HG02759 (cell line): ENCODE data around the gene CNEP1R1.
A peak's percentile ranks its signal among the peaks of the same experiment; 100 is the strongest.
"Not testable (repeated sequence)": the region's sequence is repeated elsewhere in the genome, so short reads cannot be mapped to it uniquely, and the experiment has no call there.

Source experiments
- ATAC-seq: cut with Tn5 transposase; IDR thresholded peaks from one replicate; pipeline ENCODE4 v1.9.1; 2021; ENCODE audit warnings: mild to moderate bottlenecking, moderate library complexity; ENCODE audit not compliant: unreplicated experiment

Gene CNEP1R1

GRCh38 chr16:50024684-50025536, at the start of gene CNEP1R1:
Gene CNEP1R1 (plus strand): TSS chr16:50025225. CDS start chr16:50025316, 91 bp downstream.
- peak; percentile 99 for ATAC-seq

GRCh38 chr16:49977427-49977826, 47.6 kb upstream of the CNEP1R1 start:
- ATAC-seq: no peak

GRCh38 chr16:49978569-49979326, 46.3 kb upstream of the CNEP1R1 start:
- ATAC-seq: no peak

- no peak for ATAC-seq
Observed at GRCh38 chr16:49980166-49980565, 44.9 kb upstream of the CNEP1R1 start.

- no peak for ATAC-seq
Observed at GRCh38 chr16:49986351-49987124, 38.5 kb upstream of the CNEP1R1 start.

- ATAC-seq: no peak
Observed at GRCh38 chr16:49987381-49987780, 37.6 kb upstream of the CNEP1R1 start.

- ATAC-seq: no peak
Observed at GRCh38 chr16:49992825-49993224, 32.2 kb upstream of the CNEP1R1 start.

- ATAC-seq: no peak
Observed at GRCh38 chr16:49993579-49993978, 31.4 kb upstream of the CNEP1R1 start.

GRCh38 chr16:49994006-49994405, 31.0 kb upstream of the CNEP1R1 start:
- ATAC-seq: no peak

- ATAC-seq: no peak
Observed at GRCh38 chr16:49995720-49996119, 29.3 kb upstream of the CNEP1R1 start.

GRCh38 chr16:49997721-49998251, 27.2 kb upstream of the CNEP1R1 start:
- ATAC-seq: no peak

GRCh38 chr16:49998991-49999390, 26.0 kb upstream of the CNEP1R1 start:
- ATAC-seq: no peak

- ATAC-seq: no peak
Observed at GRCh38 chr16:50001144-50001543, 23.9 kb upstream of the CNEP1R1 start.

GRCh38 chr16:50002190-50002589, 22.8 kb upstream of the CNEP1R1 start:
- ATAC-seq: no peak

GRCh38 chr16:50004239-50004638, 20.8 kb upstream of the CNEP1R1 start:
- ATAC-seq: no peak

- no peak for ATAC-seq
Observed at GRCh38 chr16:50006964-50007363, 18.1 kb upstream of the CNEP1R1 start.

- ATAC-seq: no peak
Observed at GRCh38 chr16:50007744-50008143, 17.3 kb upstream of the CNEP1R1 start.

GRCh38 chr16:50010212-50010611, 14.8 kb upstream of the CNEP1R1 start:
- no peak for ATAC-seq

GRCh38 chr16:50011707-50012106, 13.3 kb upstream of the CNEP1R1 start:
- ATAC-seq: no peak

GRCh38 chr16:50012182-50012581, 12.8 kb upstream of the CNEP1R1 start:
- no peak for ATAC-seq

GRCh38 chr16:50014211-50014610, 10.8 kb upstream of the CNEP1R1 start:
- ATAC-seq: not testable (repeated sequence)
